ENCODE results near the gene GCN1.

Gene GCN1

DNA sequence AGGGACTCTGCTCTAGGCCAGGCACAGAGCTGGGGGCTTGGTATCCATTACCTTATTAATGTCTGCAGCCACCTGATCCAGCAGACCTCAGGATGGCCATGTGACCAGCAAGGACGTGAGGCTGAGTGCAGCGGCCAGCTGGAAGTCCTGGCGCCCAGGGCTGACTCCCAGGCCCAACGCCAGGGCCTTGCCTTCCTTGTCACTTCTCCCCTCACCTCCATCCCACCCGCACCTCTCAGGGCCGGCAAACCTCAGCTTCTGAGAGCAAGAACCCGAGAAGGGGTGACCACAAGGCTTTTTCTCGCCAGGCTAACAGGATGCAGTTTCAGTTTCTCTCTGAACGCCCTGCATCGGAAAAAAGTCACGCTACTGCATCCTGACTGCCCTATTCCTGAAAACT, 93.3 kb downstream of the GCN1 start:
- H3K4me3 ChIP-seq (replicated peaks; ENCODE audit: low read depth, low read length): no peak overlapping the region
- no peak for DNase-seq (ENCODE audit: extremely low read depth, low read depth)
- TF ChIP-seq, protein P1, sequence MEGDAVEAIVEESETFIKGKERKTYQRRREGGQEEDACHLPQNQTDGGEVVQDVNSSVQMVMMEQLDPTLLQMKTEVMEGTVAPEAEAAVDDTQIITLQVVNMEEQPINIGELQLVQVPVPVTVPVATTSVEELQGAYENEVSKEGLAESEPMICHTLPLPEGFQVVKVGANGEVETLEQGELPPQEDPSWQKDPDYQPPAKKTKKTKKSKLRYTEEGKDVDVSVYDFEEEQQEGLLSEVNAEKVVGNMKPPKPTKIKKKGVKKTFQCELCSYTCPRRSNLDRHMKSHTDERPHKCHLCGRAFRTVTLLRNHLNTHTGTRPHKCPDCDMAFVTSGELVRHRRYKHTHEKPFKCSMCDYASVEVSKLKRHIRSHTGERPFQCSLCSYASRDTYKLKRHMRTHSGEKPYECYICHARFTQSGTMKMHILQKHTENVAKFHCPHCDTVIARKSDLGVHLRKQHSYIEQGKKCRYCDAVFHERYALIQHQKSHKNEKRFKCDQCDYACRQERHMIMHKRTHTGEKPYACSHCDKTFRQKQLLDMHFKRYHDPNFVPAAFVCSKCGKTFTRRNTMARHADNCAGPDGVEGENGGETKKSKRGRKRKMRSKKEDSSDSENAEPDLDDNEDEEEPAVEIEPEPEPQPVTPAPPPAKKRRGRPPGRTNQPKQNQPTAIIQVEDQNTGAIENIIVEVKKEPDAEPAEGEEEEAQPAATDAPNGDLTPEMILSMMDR (IDR thresholded peaks at IDR 0.05; ENCODE audit: low read depth, low read length, missing control alignments): no peak

GRCh38 chr12:120100630-120101029, 93.9 kb downstream of the GCN1 start:
- TF ChIP-seq, protein P1 (IDR thresholded peaks at IDR 0.05; ENCODE audit: low read depth, low read length, missing control alignments): no peak
- no peak for DNase-seq (ENCODE audit: extremely low read depth, low read depth)
- H3K4me3 ChIP-seq (replicated peaks; ENCODE audit: low read depth, low read length): no peak overlapping the region

DNA sequence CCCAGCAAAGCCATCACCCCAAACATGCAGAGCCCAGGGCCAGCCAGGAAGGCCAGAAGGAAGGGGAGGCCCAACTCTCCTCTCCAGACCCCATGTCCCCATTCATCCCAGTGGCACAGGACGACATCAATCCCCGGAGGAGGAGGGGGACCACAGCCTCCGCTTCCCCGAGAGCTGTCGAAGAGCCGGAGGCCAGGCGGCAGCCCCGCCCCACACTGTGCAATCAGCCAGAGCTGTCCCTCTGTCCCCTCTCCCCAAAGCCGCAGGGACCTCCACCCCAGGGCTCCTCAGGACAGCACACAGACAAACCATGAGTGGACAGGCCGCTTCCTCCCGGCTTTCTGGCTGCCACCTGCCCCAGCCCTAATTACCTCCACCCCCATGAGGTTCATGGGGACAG, 94.8 kb downstream of the GCN1 start:
- no peak overlapping the region for H3K4me3 ChIP-seq (replicated peaks; ENCODE audit: low read depth, low read length)
- TF ChIP-seq, protein P1 (IDR thresholded peaks at IDR 0.05; ENCODE audit: low read depth, low read length, missing control alignments): no peak
- no peak for DNase-seq (ENCODE audit: extremely low read depth, low read depth)

GRCh38 chr12:120098756-120099470, 95.6 kb downstream of the GCN1 start:
- no peak for DNase-seq (ENCODE audit: extremely low read depth, low read depth)
- TF ChIP-seq, protein P1 (IDR thresholded peaks at IDR 0.05; ENCODE audit: low read depth, low read length, missing control alignments): no peak
- H3K4me3 ChIP-seq (replicated peaks; ENCODE audit: low read depth, low read length): no peak overlapping the region

- no peak overlapping the region for H3K4me3 ChIP-seq (replicated peaks; ENCODE audit: low read depth, low read length)
- DNase-seq (ENCODE audit: extremely low read depth, low read depth): no peak
- TF ChIP-seq, protein P1 (IDR thresholded peaks at IDR 0.05; ENCODE audit: low read depth, low read length, missing control alignments): no peak
Measured at GRCh38 chr12:120096671-120097202, 97.8 kb downstream of the GCN1 start.

- no peak overlapping the region for H3K4me3 ChIP-seq (replicated peaks; ENCODE audit: low read depth, low read length)
- TF ChIP-seq, protein P1 (IDR thresholded peaks at IDR 0.05; ENCODE audit: low read depth, low read length, missing control alignments): no peak
- DNase-seq (ENCODE audit: extremely low read depth, low read depth): no peak
Measured at GRCh38 chr12:120095736-120096135, 98.8 kb downstream of the GCN1 start.

All from HFF-Myc (cell line).